Keratinocyte (primary cell): ENCODE data around the gene ABCB11. TPM values are rescaled to one million over a fixed set of nuclear protein-coding genes. Genes with fewer than 3 reads are reported as not detected.

Experiments used
- DNase-seq: peaks from one replicate; pipeline ENCODE4 v3.0.0-alpha.2; 2011; ENCODE audit warnings: low read depth, missing footprints, low spot score
- FAIRE-seq: peaks from 2 replicates; lab custom pipeline; 2011; peaks lifted over from hg19 to GRCh38; lab: Jason Lieb, UNC
- H2AFZ ChIP-seq: 2 replicates; pipeline ENCODE4 v1.6.0; 2012; ENCODE audit warnings: low read length, control low read depth, inconsistent platforms; ENCODE audit not compliant: control insufficient read depth
- H3K27ac ChIP-seq: 2 replicates; pipeline ENCODE4 v1.5.1; 2011; ENCODE audit warnings: low read length; ENCODE audit not compliant: control insufficient read depth, insufficient read depth
- H3K27me3 ChIP-seq: 3 replicates; pipeline ENCODE4 v1.6.0; 2011; ENCODE audit warnings: low read length; ENCODE audit not compliant: control insufficient read depth, insufficient read depth; ENCODE audit errors: extremely low read depth
- H3K36me3 ChIP-seq, 2 experiments: 2 replicates in 1 of 2; 3 replicates in 1 of 2; pipeline ENCODE4 v1.5.1; 2011; ENCODE audit warnings: low read length in 2 of 2, mild to moderate bottlenecking in 1 of 2; ENCODE audit not compliant: control insufficient read depth in 2 of 2, insufficient read depth in 2 of 2; ENCODE audit errors: extremely low read depth in 1 of 2
- H3K4me1 ChIP-seq: 3 replicates; pipeline ENCODE4 v1.5.1; 2011; ENCODE audit warnings: low read length; ENCODE audit not compliant: control insufficient read depth, insufficient read depth; ENCODE audit errors: extremely low read depth
- H3K4me2 ChIP-seq: 3 replicates; pipeline ENCODE4 v1.6.0; 2011; ENCODE audit warnings: low read depth, low read length; ENCODE audit not compliant: control insufficient read depth, insufficient read depth; ENCODE audit errors: extremely low read depth
- H3K4me3 ChIP-seq, 3 experiments: fragments of 200-600 bp in 1 of 3; sonication (generic) in 1 of 3; 2 replicates in 2 of 3; 3 replicates in 1 of 3; pipeline ENCODE4 v1.5.1; 2011 to 2016; ENCODE audit warnings: low read length in 3 of 3, mild to moderate bottlenecking in 3 of 3, control low read depth in 2 of 3, inconsistent platforms in 1 of 3, low read depth in 1 of 3, mixed read lengths in 1 of 3, mixed run types in 1 of 3, moderate library complexity in 1 of 3; ENCODE audit not compliant: control insufficient read depth in 2 of 3, insufficient read depth in 2 of 3; ENCODE audit errors: extremely low read depth in 1 of 3
- H3K79me2 ChIP-seq: 2 replicates; pipeline ENCODE4 v1.6.0; 2012; ENCODE audit warnings: low read length; ENCODE audit not compliant: control insufficient read depth, insufficient read depth
- H3K9ac ChIP-seq: 3 replicates; pipeline ENCODE4 v1.6.0; 2011; ENCODE audit warnings: low read length; ENCODE audit not compliant: control insufficient read depth, insufficient read depth; ENCODE audit errors: extremely low read depth
- H3K9me1 ChIP-seq: 3 replicates; pipeline ENCODE4 v1.6.0; 2011; ENCODE audit warnings: low read length; ENCODE audit not compliant: control insufficient read depth, insufficient read depth; ENCODE audit errors: extremely low read depth
- H3K9me3 ChIP-seq: 2 replicates; pipeline ENCODE4 v1.5.1; 2012; ENCODE audit warnings: low read depth, low read length; ENCODE audit not compliant: control insufficient read depth
- H4K20me1 ChIP-seq: 3 replicates; pipeline ENCODE4 v1.6.0; 2011; ENCODE audit warnings: low read length; ENCODE audit not compliant: control insufficient read depth, insufficient read depth; ENCODE audit errors: extremely low read depth
- EZH2 ChIP-seq: IDR thresholded peaks from one replicate; pipeline ENCODE4 v1.6.1; 2012; ENCODE audit warnings: inconsistent platforms, mild to moderate bottlenecking, low read length, moderate library complexity
- dilution Hi-C: fragments of 300-500 bp; cut with MboI; formaldehyde crosslinking; loops from one replicate; pipeline ENCODE4 v1.7.0; 2020; ENCODE audit warnings: low sequenced_read_pairs; ENCODE audit not compliant: extremely low pct_ligation_motif_present
- polyA plus RNA-seq, 5 experiments: library from polyadenylated mRNA; depleted of rRNA in 3 of 5; stranded (reverse) in 3 of 5; stranded (forward) in 1 of 5; unstranded in 1 of 5; fragments of >200 nt; gene quantifications; 1 replicate in 1 of 5; 2 replicates in 3 of 5; 3 replicates in 1 of 5; pipeline versions ENCODE4 v1.2.1 to v1.2.3, GENCODE V29; 2011 to 2012; ENCODE audit warnings: missing spikeins in 2 of 5, low read depth in 1 of 5, low replicate concordance in 1 of 5
- TF ChIP-seq, protein P1 (sequence below), 3 experiments: IDR thresholded peaks in 1 of 3; conservative IDR thresholded peaks in 1 of 3; optimal IDR thresholded peaks in 1 of 3; 2 replicates in 2 of 3; 3 replicates in 1 of 3; pipeline versions ENCODE3 to v1.5.1; 2011; ENCODE audit warnings: low read length in 3 of 3, mild to moderate bottlenecking in 3 of 3, moderate library complexity in 2 of 3, control low read depth in 1 of 3, inconsistent platforms in 1 of 3; ENCODE audit not compliant: insufficient read depth in 2 of 3; ENCODE audit errors: extremely low read depth in 1 of 3

The ABCB11 gene
- polyA plus RNA-seq, 1 donor (not counting 4 experiments of a cell fraction or from before 2014, with no cell fraction given) = 0.03 TPM

DNA sequence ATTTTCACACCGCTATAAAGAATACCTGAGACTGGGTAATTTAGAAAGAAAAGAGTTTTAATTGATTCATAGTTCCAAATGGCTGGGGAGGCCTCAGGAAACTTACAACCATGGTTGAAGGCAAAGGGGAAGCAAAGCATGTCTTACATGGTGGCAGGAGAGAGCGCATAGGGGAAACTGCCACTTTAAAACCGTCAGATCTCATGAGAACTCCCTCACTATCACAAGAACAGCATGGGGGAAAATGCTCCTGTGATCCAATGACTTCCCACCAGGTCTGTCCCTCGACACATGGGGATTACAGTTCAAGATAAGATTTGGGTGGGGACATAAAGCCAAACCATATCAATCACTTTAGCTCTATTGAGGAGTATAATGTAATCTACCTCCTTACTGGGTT, 53.5 kb downstream of the ABCB11 start:
- Histone ChIP-seq H3K9me3 (no peaks in the 10 kb centered on the region), H3K27ac (no peak overlapping the region), H3K9ac (no peak overlapping the region), H3K27me3 (no peaks in the 10 kb centered on the region), H4K20me1 (no peaks in the 10 kb centered on the region), H2AFZ (no peak overlapping the region), H3K36me3 (no peaks in the 10 kb centered on the region), H3K4me2 (no peak overlapping the region), H3K4me3 (no peak overlapping the region), H3K4me1 (no peaks in the 10 kb centered on the region), H3K9me1 (no peaks in the 10 kb centered on the region), H3K79me2 (no peaks in the 10 kb centered on the region)
- dilution Hi-C loops = no loop called here
- TF ChIP-seq, protein P1, sequence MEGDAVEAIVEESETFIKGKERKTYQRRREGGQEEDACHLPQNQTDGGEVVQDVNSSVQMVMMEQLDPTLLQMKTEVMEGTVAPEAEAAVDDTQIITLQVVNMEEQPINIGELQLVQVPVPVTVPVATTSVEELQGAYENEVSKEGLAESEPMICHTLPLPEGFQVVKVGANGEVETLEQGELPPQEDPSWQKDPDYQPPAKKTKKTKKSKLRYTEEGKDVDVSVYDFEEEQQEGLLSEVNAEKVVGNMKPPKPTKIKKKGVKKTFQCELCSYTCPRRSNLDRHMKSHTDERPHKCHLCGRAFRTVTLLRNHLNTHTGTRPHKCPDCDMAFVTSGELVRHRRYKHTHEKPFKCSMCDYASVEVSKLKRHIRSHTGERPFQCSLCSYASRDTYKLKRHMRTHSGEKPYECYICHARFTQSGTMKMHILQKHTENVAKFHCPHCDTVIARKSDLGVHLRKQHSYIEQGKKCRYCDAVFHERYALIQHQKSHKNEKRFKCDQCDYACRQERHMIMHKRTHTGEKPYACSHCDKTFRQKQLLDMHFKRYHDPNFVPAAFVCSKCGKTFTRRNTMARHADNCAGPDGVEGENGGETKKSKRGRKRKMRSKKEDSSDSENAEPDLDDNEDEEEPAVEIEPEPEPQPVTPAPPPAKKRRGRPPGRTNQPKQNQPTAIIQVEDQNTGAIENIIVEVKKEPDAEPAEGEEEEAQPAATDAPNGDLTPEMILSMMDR (optimal IDR thresholded peaks at IDR 0.05 in 1 of 3, IDR thresholded peaks at IDR 0.05 in 1 of 3, conservative IDR thresholded peaks at IDR 0.05 in 1 of 3; ENCODE audit: extremely low read depth in 1 of 3, insufficient read depth in 2 of 3, low read length in 3 of 3) = no peak
- no peak for TF ChIP-seq EZH2
- FAIRE-seq (no peak), DNase-seq (no peak)

DNA sequence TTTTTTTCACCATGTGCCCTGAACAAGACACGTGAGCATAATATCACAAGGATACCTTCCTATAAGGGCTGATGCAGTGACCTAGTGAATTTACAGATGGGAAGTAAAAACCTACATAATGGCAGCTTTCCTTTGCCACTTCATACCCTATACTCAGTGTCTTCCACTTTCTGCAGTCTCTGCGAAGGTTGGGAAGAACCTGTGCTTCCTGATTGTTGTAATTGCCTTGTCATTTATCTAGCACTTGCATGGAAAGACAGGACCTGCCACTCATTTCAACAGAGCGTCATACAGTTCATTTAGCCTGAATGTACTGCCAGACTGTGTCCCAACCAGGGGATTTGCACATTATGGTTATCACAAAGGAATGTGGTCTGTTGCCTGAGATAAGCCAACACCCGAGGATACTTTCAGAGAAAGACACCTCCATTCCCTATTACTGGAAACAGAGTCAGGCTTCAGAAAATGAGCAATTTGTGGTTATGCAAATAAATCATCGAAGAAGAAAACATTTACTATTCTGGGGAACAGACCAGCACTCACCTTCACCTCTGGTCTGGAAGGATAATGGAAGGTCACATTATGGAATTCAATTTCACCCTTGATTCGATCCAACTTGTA, 55.0 kb downstream of the ABCB11 start:
- no peaks in the 10 kb centered on the region for H3K27me3 ChIP-seq
- DNase-seq = no peak
- no peak overlapping the region for H3K4me2 ChIP-seq
- no peaks in the 10 kb centered on the region for H3K9me1 ChIP-seq
- H4K20me1 ChIP-seq = no peaks in the 10 kb centered on the region
- peak; percentile 74 for FAIRE-seq
- H3K9me3 ChIP-seq = no peaks in the 10 kb centered on the region
- H2AFZ ChIP-seq = peak overlapping the region; percentile 15
- no peaks in the 10 kb centered on the region for H3K36me3 ChIP-seq
- dilution Hi-C loops = no loop called here
- no peak overlapping the region for H3K9ac ChIP-seq
- no peaks in the 10 kb centered on the region for H3K4me1 ChIP-seq
- no peaks in the 10 kb centered on the region for H3K79me2 ChIP-seq
- H3K27ac ChIP-seq = no peak overlapping the region
- H3K4me3 ChIP-seq = no peak overlapping the region
- no peak for TF ChIP-seq EZH2
- TF ChIP-seq, protein P1 (optimal IDR thresholded peaks at IDR 0.05 in 1 of 3, IDR thresholded peaks at IDR 0.05 in 1 of 3, conservative IDR thresholded peaks at IDR 0.05 in 1 of 3; ENCODE audit: extremely low read depth in 1 of 3, insufficient read depth in 2 of 3, low read length in 3 of 3) = no peak
